ENCODE results near the gene WASHC4. TPM values are rescaled to one million over a fixed set of nuclear protein-coding genes. Genes with fewer than 3 reads are reported as not detected.

The WASHC4 gene
- polyA plus RNA-seq, 2 of the 4 experiments (the other 2 are of a cell fraction), result 26.5 to 67.6 TPM

DNA sequence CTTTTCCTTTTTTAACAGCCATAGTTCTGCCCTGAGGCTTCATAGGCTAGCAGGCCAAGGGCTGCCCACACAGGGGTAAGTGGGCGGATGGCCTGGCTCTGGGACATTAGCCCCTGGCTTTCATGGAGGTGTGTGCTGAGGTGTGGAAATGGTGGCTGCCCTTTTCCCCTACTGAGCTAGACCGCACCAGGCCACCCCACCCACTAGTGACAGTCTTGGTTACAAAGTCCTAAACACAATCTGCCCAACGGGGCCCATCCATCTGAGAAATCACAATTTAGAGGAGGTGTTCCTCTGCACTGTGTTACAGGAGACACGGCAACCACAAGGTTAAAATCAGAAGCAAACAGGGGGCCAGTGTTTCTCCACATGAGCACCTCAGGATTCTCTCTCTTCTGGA, 92.9 kb downstream of the WASHC4 start:
- no peaks in the 10 kb centered on the region for H3K4me1 ChIP-seq
- DNase-seq (ENCODE audit: low read depth in 1 of 2, low spot score in 1 of 2) (no peak), ATAC-seq (no peak), FAIRE-seq (no peak)
- 94% methylated on average over 4 of the region's 4 CpGs for WGBS (ENCODE audit: missing lambda C conversion rate)
- no peak overlapping the region for H3K4me3 ChIP-seq
- CTCF ChIA-PET, result interaction anchor here (0.6 kb wide), 1 partner anchor 183 kb away, joined by 3 read pairs; no protein-coding TSS in a partner anchor
- no peak overlapping the region for H3K27ac ChIP-seq
- POLR2A ChIA-PET, result no interaction called here
- H3K9me3 ChIP-seq, result no peaks in the 10 kb centered on the region
- TF ChIP-seq FOSL2 (IDR thresholded peaks at IDR 0.05) (no peak), FOSL2 (CRISPR knock-in tag; IDR thresholded peaks at IDR 0.05) (no peak), HOXA7 (CRISPR knock-in tag; IDR thresholded peaks at IDR 0.05) (no peak), SREBF2 (IDR thresholded peaks at IDR 0.05) (no peak), TFCP2L1 (CRISPR knock-in tag; IDR thresholded peaks at IDR 0.05) (no peak), BHLHE40 (IDR thresholded peaks at IDR 0.05; ENCODE audit: low read depth, low read length) (no peak), EHMT2 (IDR thresholded peaks at IDR 0.05; ENCODE audit: low read depth) (no peak), ZC3H11A (IDR thresholded peaks at IDR 0.05) (no peak), MAFK (IDR thresholded peaks at IDR 0.05; ENCODE audit: partially characterized antibody) (no peak), PHF8 (IDR thresholded peaks at IDR 0.05; ENCODE audit: borderline replicate concordance, low read depth) (no peak), NFE2L2 (conservative IDR thresholded peaks at IDR 0.05; ENCODE audit: low read length) (no peak), HDAC2 (IDR thresholded peaks at IDR 0.05) (no peak), CHD4 (IDR thresholded peaks at IDR 0.05; ENCODE audit: borderline replicate concordance) (no peak), HOXB5 (CRISPR knock-in tag; IDR thresholded peaks at IDR 0.05) (no peak), JUN (IDR thresholded peaks at IDR 0.05) (no peak)
- TF ChIP-seq, protein P1, sequence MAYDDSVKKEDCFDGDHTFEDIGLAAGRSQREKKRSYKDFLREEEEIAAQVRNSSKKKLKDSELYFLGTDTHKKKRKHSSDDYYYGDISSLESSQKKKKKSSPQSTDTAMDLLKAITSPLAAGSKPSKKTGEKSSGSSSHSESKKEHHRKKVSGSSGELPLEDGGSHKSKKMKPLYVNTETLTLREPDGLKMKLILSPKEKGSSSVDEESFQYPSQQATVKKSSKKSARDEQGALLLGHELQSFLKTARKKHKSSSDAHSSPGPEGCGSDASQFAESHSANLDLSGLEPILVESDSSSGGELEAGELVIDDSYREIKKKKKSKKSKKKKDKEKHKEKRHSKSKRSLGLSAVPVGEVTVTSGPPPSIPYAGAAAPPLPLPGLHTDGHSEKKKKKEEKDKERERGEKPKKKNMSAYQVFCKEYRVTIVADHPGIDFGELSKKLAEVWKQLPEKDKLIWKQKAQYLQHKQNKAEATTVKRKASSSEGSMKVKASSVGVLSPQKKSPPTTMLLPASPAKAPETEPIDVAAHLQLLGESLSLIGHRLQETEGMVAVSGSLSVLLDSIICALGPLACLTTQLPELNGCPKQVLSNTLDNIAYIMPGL (CRISPR knock-in tag; IDR thresholded peaks at IDR 0.05; ENCODE audit: borderline replicate concordance), result no peak
- TF ChIP-seq, protein P2, sequence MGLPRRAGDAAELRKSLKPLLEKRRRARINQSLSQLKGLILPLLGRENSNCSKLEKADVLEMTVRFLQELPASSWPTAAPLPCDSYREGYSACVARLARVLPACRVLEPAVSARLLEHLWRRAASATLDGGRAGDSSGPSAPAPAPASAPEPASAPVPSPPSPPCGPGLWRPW (IDR thresholded peaks at IDR 0.05), result no peak
- TF ChIP-seq, protein P3, sequence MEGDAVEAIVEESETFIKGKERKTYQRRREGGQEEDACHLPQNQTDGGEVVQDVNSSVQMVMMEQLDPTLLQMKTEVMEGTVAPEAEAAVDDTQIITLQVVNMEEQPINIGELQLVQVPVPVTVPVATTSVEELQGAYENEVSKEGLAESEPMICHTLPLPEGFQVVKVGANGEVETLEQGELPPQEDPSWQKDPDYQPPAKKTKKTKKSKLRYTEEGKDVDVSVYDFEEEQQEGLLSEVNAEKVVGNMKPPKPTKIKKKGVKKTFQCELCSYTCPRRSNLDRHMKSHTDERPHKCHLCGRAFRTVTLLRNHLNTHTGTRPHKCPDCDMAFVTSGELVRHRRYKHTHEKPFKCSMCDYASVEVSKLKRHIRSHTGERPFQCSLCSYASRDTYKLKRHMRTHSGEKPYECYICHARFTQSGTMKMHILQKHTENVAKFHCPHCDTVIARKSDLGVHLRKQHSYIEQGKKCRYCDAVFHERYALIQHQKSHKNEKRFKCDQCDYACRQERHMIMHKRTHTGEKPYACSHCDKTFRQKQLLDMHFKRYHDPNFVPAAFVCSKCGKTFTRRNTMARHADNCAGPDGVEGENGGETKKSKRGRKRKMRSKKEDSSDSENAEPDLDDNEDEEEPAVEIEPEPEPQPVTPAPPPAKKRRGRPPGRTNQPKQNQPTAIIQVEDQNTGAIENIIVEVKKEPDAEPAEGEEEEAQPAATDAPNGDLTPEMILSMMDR (IDR thresholded peaks at IDR 0.05), result no peak
- TF ChIP-seq, protein P4, sequence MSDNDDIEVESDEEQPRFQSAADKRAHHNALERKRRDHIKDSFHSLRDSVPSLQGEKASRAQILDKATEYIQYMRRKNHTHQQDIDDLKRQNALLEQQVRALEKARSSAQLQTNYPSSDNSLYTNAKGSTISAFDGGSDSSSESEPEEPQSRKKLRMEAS (IDR thresholded peaks at IDR 0.05), result no peak
- TF ChIP-seq, protein P5, sequence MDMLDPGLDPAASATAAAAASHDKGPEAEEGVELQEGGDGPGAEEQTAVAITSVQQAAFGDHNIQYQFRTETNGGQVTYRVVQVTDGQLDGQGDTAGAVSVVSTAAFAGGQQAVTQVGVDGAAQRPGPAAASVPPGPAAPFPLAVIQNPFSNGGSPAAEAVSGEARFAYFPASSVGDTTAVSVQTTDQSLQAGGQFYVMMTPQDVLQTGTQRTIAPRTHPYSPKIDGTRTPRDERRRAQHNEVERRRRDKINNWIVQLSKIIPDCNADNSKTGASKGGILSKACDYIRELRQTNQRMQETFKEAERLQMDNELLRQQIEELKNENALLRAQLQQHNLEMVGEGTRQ (IDR thresholded peaks at IDR 0.05), result no peak
- TF ChIP-seq, protein P6, sequence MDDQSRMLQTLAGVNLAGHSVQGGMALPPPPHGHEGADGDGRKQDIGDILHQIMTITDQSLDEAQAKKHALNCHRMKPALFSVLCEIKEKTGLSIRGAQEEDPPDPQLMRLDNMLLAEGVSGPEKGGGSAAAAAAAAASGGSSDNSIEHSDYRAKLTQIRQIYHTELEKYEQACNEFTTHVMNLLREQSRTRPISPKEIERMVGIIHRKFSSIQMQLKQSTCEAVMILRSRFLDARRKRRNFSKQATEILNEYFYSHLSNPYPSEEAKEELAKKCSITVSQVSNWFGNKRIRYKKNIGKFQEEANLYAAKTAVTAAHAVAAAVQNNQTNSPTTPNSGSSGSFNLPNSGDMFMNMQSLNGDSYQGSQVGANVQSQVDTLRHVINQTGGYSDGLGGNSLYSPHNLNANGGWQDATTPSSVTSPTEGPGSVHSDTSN (IDR thresholded peaks at IDR 0.05), result no peak
- H3K4me2 ChIP-seq, result no peak overlapping the region

DNA sequence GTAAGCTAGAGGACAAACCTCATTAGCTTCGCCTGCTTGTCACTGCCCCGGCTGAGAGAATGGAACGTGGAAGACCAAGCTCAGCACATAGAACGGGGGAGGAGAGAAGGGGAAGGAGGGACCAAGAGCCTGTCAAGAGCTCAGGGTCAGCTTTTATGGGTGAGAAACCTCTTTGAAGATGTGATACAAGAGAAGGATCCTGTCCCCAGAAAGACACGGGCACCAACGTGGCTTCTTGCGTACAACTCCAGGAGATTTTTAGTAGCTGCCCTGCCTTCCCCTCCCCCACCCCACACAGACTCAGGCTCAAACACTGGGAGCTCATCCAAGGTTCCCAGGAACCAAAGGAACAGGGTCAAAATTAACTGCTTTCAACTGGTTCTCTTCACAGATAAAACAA, 93.8 kb downstream of the WASHC4 start:
- CTCF ChIA-PET, result interaction anchor here (1.2 kb wide), 1 partner anchor 11 kb away, joined by 4 read pairs; no protein-coding TSS in a partner anchor
- TF ChIP-seq, protein P7, sequence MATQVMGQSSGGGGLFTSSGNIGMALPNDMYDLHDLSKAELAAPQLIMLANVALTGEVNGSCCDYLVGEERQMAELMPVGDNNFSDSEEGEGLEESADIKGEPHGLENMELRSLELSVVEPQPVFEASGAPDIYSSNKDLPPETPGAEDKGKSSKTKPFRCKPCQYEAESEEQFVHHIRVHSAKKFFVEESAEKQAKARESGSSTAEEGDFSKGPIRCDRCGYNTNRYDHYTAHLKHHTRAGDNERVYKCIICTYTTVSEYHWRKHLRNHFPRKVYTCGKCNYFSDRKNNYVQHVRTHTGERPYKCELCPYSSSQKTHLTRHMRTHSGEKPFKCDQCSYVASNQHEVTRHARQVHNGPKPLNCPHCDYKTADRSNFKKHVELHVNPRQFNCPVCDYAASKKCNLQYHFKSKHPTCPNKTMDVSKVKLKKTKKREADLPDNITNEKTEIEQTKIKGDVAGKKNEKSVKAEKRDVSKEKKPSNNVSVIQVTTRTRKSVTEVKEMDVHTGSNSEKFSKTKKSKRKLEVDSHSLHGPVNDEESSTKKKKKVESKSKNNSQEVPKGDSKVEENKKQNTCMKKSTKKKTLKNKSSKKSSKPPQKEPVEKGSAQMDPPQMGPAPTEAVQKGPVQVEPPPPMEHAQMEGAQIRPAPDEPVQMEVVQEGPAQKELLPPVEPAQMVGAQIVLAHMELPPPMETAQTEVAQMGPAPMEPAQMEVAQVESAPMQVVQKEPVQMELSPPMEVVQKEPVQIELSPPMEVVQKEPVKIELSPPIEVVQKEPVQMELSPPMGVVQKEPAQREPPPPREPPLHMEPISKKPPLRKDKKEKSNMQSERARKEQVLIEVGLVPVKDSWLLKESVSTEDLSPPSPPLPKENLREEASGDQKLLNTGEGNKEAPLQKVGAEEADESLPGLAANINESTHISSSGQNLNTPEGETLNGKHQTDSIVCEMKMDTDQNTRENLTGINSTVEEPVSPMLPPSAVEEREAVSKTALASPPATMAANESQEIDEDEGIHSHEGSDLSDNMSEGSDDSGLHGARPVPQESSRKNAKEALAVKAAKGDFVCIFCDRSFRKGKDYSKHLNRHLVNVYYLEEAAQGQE (IDR thresholded peaks at IDR 0.05), result no peak
- TF ChIP-seq HEYL (CRISPR knock-in tag; IDR thresholded peaks at IDR 0.05) (no peak), HOXA7 (CRISPR knock-in tag; IDR thresholded peaks at IDR 0.05) (no peak), HOXB13 (CRISPR knock-in tag; IDR thresholded peaks at IDR 0.05; ENCODE audit: low read depth) (no peak), SREBF2 (IDR thresholded peaks at IDR 0.05) (no peak), MAFK (IDR thresholded peaks at IDR 0.05; ENCODE audit: partially characterized antibody) (no peak), CHD4 (IDR thresholded peaks at IDR 0.05; ENCODE audit: borderline replicate concordance) (no peak), ESRRA (IDR thresholded peaks at IDR 0.05; ENCODE audit: borderline replicate concordance, low read length) (no peak), GATA3 (IDR thresholded peaks at IDR 0.05; ENCODE audit: borderline replicate concordance) (no peak)
- TF ChIP-seq, protein P8, sequence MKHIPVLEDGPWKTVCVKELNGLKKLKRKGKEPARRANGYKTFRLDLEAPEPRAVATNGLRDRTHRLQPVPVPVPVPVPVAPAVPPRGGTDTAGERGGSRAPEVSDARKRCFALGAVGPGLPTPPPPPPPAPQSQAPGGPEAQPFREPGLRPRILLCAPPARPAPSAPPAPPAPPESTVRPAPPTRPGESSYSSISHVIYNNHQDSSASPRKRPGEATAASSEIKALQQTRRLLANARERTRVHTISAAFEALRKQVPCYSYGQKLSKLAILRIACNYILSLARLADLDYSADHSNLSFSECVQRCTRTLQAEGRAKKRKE (CRISPR knock-in tag; IDR thresholded peaks at IDR 0.05; ENCODE audit: low read depth), result no peak

More for the DNA sequence above, 93.8 kb downstream of the WASHC4 start:
- H3K4me2 ChIP-seq, result no peak overlapping the region
- ATAC-seq (no peak), FAIRE-seq (no peak), DNase-seq (ENCODE audit: low read depth in 1 of 2, low spot score in 1 of 2) (no peak)
- POLR2A ChIA-PET, result no interaction called here
- whole genome bisulfite sequencing (ENCODE audit: missing lambda C conversion rate), result 89% methylated on average over 7 of the region's 7 CpGs
- H3K4me3 ChIP-seq, result no peak overlapping the region
- H3K27ac ChIP-seq, result no peak overlapping the region
- H3K9me3 ChIP-seq, result no peaks in the 10 kb centered on the region
- H3K4me1 ChIP-seq, result no peaks in the 10 kb centered on the region
